Neural progenitor cell (in vitro differentiated cells): ENCODE results near the gene SPINT4. TPM values are rescaled to one million over a fixed set of nuclear protein-coding genes. Genes with fewer than 3 reads are reported as not detected.
"Not testable (repeated sequence)": the region's sequence is repeated elsewhere in the genome, so short reads cannot be mapped to it uniquely, and the experiment has no call there.

Experiments used
- DNase-seq: peaks from one replicate; pipeline ENCODE4 v3.0.0-alpha.2; 2016; ENCODE audit warnings: low spot score
- H2AFZ ChIP-seq: fragments of 200-600 bp; sonication (generic); replicated peaks from 2 replicates; pipeline ENCODE4 v1.6.1; 2016; ENCODE audit warnings: antibody characterized with exemption
- H3F3A ChIP-seq: fragments of 200-600 bp; sonication (generic); 2 replicates; pipeline ENCODE4 v1.6.1; 2016; ENCODE audit warnings: antibody characterized with exemption, low read depth
- H3K27ac ChIP-seq: fragments of 200-600 bp; sonication (generic); 2 replicates; pipeline ENCODE4 v1.5.1; 2016; ENCODE audit warnings: mild to moderate bottlenecking
- H3K27me3 ChIP-seq: fragments of 200-600 bp; sonication (generic); 2 replicates; pipeline ENCODE4 v1.6.1; 2016; ENCODE audit warnings: mild to moderate bottlenecking, moderate library complexity
- H3K36me3 ChIP-seq: fragments of 200-600 bp; sonication (generic); 2 replicates; pipeline ENCODE4 v1.5.1; 2016
- H3K4me1 ChIP-seq: fragments of 200-600 bp; sonication (generic); 2 replicates; pipeline ENCODE4 v1.6.1; 2016; ENCODE audit warnings: mixed run types
- H3K4me2 ChIP-seq: fragments of 200-600 bp; sonication (generic); 2 replicates; pipeline ENCODE4 v1.6.1; 2016
- H3K4me3 ChIP-seq: fragments of 200-600 bp; sonication (generic); 2 replicates; pipeline ENCODE4 v1.5.1; 2016
- H3K79me2 ChIP-seq: fragments of 200-600 bp; sonication (generic); 2 replicates; pipeline ENCODE4 v1.6.1; 2016; ENCODE audit warnings: low read depth
- H3K9ac ChIP-seq: fragments of 200-600 bp; sonication (generic); 2 replicates; pipeline ENCODE4 v1.6.1; 2016
- H3K9me3 ChIP-seq: fragments of 200-600 bp; sonication (generic); 2 replicates; pipeline ENCODE4 v1.5.1; 2016; ENCODE audit warnings: low read depth
- H4K20me1 ChIP-seq: fragments of 200-600 bp; sonication (generic); 2 replicates; pipeline ENCODE4 v1.6.1; 2016; ENCODE audit warnings: low read depth
- H3K27ac Mint-ChIP-seq: 3 replicates; pipeline ENCODE4 v1.8.0; 2021; ENCODE audit warnings: mixed read lengths
- H3K27me3 Mint-ChIP-seq: 2 replicates; pipeline ENCODE4 v1.8.0; 2022; ENCODE audit warnings: low read depth, mild to moderate bottlenecking, inconsistent platforms, moderate library complexity, mixed read lengths; ENCODE audit not compliant: insufficient read depth
- H3K36me3 Mint-ChIP-seq: 3 replicates; pipeline ENCODE4 v1.8.0; 2021; ENCODE audit warnings: mixed read lengths
- H3K4me1 Mint-ChIP-seq: 3 replicates; pipeline ENCODE4 v1.8.0; 2021; ENCODE audit warnings: mixed read lengths
- H3K4me3 Mint-ChIP-seq: 3 replicates; pipeline ENCODE4 v1.8.0; 2021; ENCODE audit warnings: mild to moderate bottlenecking, moderate library complexity, mixed read lengths
- H3K9me3 Mint-ChIP-seq: 3 replicates; pipeline ENCODE4 v1.8.0; 2020; ENCODE audit warnings: mixed read lengths
- EZH2 ChIP-seq: fragments of 200-600 bp; sonication (generic); IDR thresholded peaks from 2 replicates; pipeline ENCODE4 v1.6.1; 2017; ENCODE audit warnings: antibody characterized with exemption, mild to moderate bottlenecking, moderate library complexity
- EZH2phosphoT487 ChIP-seq: fragments of 200-600 bp; sonication (generic); IDR thresholded peaks from 2 replicates; pipeline ENCODE4 v1.6.1; 2017; ENCODE audit warnings: antibody characterized with exemption
- total RNA-seq: library from RNA; depleted of rRNA; stranded (reverse); fragments of >200 nt; gene quantifications from 2 replicates; pipeline ENCODE4 v1.2.3, GENCODE V29; 2015; ENCODE audit warnings: low replicate concordance
- TF ChIP-seq, protein P1 (sequence below): fragments of 200-600 bp; sonication (generic); IDR thresholded peaks from 2 replicates; pipeline ENCODE4 v1.5.1; 2017; ENCODE audit warnings: antibody characterized with exemption, mild to moderate bottlenecking

The SPINT4 gene
- total RNA-seq, 1 donor from 2014 or later: not detected

DNA sequence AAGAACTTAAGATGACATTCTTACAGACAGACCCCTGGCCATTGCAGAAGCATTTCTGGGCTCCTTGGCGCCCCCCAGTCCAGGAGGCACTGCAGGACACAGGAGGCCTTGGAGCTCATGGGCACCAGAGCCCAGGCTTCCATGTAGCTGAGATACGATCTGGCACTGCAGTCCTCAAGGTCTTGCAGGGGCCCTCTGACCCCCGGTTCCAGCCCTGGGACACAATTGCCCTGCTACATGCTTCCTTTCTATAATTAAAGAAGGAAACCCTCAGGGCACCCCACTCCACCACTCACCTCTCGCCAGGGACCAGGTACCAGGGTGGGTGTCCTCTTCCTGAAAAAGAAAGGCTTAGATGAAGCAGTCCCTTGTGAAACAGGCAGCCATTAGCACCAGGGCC is 35.9 kb downstream of the SPINT4 start:
- H3K4me3 Mint-ChIP-seq: no peak overlapping the region

DNA sequence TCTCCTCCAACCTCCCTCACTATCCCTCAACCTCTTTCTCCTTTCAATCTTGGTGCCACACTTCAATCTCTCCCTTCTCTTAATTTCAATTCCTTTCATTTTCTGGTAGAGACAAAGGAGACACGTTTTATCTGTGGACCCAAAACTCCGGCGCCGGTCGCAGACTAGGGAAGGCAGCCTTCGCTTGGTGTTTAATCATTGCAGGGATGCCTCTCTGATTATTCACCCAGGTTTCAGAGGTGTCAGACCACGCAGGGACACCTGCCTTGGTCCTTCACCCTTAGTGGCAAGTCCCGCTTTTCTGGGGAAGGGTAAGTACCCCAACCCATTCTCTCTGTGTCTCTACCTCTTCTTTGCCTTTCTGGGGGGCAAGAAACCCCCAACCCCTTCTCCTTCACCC is 37.8 kb downstream of the SPINT4 start:
- not testable (repeated sequence) for H3K36me3 ChIP-seq, H3K4me3 Mint-ChIP-seq, H2AFZ ChIP-seq, H3F3A ChIP-seq, H3K9me3 ChIP-seq, H3K27me3 Mint-ChIP-seq, DNase-seq, H4K20me1 ChIP-seq, H3K27ac ChIP-seq, H3K4me3 ChIP-seq, H3K27ac Mint-ChIP-seq, H3K27me3 ChIP-seq, H3K4me2 ChIP-seq, H3K4me1 Mint-ChIP-seq, H3K36me3 Mint-ChIP-seq, H3K4me1 ChIP-seq, H3K79me2 ChIP-seq, H3K9ac ChIP-seq
- H3K9me3 Mint-ChIP-seq: peaks cover 22% of the 10 kb centered on the region

More for the DNA sequence above, 35.9 kb downstream of the SPINT4 start:
- H3K4me1 ChIP-seq: no peaks in the 10 kb centered on the region
- no peak overlapping the region for H3K4me3 ChIP-seq
- no peaks in the 10 kb centered on the region for H3F3A ChIP-seq
- H3K4me2 ChIP-seq: no peak overlapping the region
- no peaks in the 10 kb centered on the region for H4K20me1 ChIP-seq
- H3K36me3 Mint-ChIP-seq: no peaks in the 10 kb centered on the region
- no peaks in the 10 kb centered on the region for H3K36me3 ChIP-seq
- no peak overlapping the region for H2AFZ ChIP-seq
- no peaks in the 10 kb centered on the region for H3K9me3 ChIP-seq
- peaks cover 24% of the 10 kb centered on the region for H3K9me3 Mint-ChIP-seq
- no peaks in the 10 kb centered on the region for H3K27me3 ChIP-seq
- H3K9ac ChIP-seq: no peak overlapping the region
- peaks cover 3% of the 10 kb centered on the region for H3K27me3 Mint-ChIP-seq
- no peak for DNase-seq
- TF ChIP-seq EZH2 (no peak), EZH2phosphoT487 (no peak)
- TF ChIP-seq, protein P1, sequence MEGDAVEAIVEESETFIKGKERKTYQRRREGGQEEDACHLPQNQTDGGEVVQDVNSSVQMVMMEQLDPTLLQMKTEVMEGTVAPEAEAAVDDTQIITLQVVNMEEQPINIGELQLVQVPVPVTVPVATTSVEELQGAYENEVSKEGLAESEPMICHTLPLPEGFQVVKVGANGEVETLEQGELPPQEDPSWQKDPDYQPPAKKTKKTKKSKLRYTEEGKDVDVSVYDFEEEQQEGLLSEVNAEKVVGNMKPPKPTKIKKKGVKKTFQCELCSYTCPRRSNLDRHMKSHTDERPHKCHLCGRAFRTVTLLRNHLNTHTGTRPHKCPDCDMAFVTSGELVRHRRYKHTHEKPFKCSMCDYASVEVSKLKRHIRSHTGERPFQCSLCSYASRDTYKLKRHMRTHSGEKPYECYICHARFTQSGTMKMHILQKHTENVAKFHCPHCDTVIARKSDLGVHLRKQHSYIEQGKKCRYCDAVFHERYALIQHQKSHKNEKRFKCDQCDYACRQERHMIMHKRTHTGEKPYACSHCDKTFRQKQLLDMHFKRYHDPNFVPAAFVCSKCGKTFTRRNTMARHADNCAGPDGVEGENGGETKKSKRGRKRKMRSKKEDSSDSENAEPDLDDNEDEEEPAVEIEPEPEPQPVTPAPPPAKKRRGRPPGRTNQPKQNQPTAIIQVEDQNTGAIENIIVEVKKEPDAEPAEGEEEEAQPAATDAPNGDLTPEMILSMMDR: no peak
- no peaks in the 10 kb centered on the region for H3K4me1 Mint-ChIP-seq
- H3K79me2 ChIP-seq: no peaks in the 10 kb centered on the region
- no peak overlapping the region for H3K27ac ChIP-seq
- no peak overlapping the region for H3K27ac Mint-ChIP-seq

DNA sequence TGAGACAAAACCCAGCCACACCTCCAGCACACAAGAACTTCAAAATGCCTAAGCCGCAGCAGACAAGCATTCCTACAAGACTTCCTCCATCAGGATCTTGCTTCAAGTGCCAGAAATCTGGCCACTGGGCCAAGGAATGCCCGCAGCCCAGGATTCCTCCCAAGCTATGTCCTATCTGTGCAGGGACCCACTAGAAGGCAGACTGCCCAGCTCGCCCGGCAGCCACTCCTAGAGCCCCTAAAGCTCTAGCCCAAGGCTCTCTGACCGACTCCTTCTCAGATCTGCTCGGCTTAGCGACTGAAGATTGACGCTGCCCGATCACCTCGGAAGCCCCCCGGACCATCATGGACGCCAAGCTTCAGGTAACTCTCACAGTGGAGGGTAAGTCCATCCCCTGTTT is 39.8 kb downstream of the SPINT4 start:
- Histone ChIP-seq H3K27me3 (peaks cover 19% of the 10 kb centered on the region), H3F3A (peaks cover 24% of the 10 kb centered on the region), H3K4me1 (peaks cover 23% of the 10 kb centered on the region)
- not testable (repeated sequence) for H3K27ac Mint-ChIP-seq, H3K27ac ChIP-seq, H4K20me1 ChIP-seq, DNase-seq, H3K9me3 ChIP-seq, H2AFZ ChIP-seq, H3K4me2 ChIP-seq, H3K4me3 Mint-ChIP-seq, H3K36me3 ChIP-seq, H3K9ac ChIP-seq, H3K4me1 Mint-ChIP-seq, H3K4me3 ChIP-seq, H3K36me3 Mint-ChIP-seq, H3K79me2 ChIP-seq, H3K27me3 Mint-ChIP-seq
- H3K9me3 Mint-ChIP-seq: peaks cover 15% of the 10 kb centered on the region

DNA sequence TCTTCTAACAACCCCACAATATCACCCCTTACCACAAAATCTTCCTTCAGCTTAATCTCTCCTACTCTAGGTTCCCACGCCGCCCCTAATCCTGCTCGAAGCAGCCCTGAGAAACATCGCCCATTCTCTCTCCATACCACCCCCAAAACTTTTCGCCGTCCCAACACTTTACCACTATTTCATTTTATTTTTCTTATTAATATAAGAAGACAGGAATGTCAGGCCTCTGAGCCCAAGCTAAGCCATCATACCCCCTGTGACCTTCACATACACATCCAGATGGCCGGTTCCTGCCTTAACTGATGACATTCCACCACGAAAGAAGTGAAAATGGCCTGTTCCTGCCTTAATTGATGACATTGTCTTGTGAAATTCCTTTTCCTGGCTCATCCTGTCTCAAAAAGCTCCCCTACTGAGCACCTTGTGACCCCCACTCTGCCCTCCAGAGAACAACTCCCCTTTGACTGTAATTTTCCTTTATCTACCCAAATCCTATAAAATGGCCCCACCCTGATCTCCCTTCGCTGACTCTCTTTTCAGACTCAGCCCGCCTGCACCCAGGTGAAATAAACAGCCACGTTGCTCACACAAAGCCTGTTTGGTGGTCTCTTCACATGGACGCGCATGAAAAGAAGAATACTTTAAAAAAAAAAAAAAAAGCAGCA is 42.6 kb downstream of the SPINT4 start:
- peak overlapping the region; percentile 71 for H3K4me2 ChIP-seq
- not testable (repeated sequence) for DNase-seq, H3K4me3 Mint-ChIP-seq, H2AFZ ChIP-seq, H3K27ac Mint-ChIP-seq, H3K9ac ChIP-seq, H3K79me2 ChIP-seq, H3K4me3 ChIP-seq, H3K36me3 Mint-ChIP-seq, H3K27ac ChIP-seq, H4K20me1 ChIP-seq, H3K9me3 ChIP-seq, H3K4me1 Mint-ChIP-seq, H3K36me3 ChIP-seq, H3K27me3 Mint-ChIP-seq
- H3K27me3 ChIP-seq: peaks cover 19% of the 10 kb centered on the region
- peaks cover 24% of the 10 kb centered on the region for H3F3A ChIP-seq
- H3K4me1 ChIP-seq: peaks cover 23% of the 10 kb centered on the region
- H3K9me3 Mint-ChIP-seq: peaks cover 11% of the 10 kb centered on the region
- TF ChIP-seq EZH2phosphoT487: peak; percentile 34

DNA sequence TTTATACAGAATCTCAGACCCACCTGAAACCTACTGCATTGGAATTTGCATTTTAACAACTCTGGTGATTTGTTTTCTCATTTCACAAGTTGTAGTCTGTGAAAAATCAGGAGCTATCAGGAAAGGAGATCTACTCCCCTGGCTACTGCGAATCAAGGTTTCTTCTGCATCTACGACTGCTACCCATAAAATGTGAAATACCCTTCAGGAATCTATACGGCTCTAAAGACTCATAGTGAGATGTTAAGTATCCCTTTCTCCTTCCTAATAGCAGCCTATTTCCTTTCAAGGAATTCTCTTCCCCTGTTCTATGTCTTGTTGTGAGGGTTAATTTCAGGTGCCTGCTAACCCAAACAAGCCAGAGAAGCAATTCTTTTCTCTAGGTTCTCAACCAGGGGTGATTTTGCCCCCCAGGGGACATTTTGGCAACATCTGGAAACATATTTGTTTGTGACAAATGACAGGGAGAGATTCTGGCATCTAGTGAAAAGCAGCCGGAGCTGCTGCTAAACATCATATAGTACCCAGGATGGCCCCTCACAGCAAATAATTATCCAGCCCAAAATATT is 43.2 kb downstream of the SPINT4 start:
- peak overlapping the region; percentile 71 for H3K4me2 ChIP-seq
- DNase-seq: no peak
- no peaks in the 10 kb centered on the region for H3K36me3 Mint-ChIP-seq
- no peaks in the 10 kb centered on the region for H4K20me1 ChIP-seq
- no peak overlapping the region for H3K4me3 ChIP-seq
- TF ChIP-seq, protein P1: no peak
- TF ChIP-seq EZH2 (no peak), EZH2phosphoT487 (no peak)
- peaks cover 23% of the 10 kb centered on the region for H3K4me1 ChIP-seq
- H3K36me3 ChIP-seq: no peaks in the 10 kb centered on the region
- peaks cover 3% of the 10 kb centered on the region for H3K4me1 Mint-ChIP-seq
- H3K27ac Mint-ChIP-seq: no peak overlapping the region
- no peaks in the 10 kb centered on the region for H3K79me2 ChIP-seq
- no peak overlapping the region for H3K27ac ChIP-seq
- H3K4me3 Mint-ChIP-seq: no peak overlapping the region
- peaks cover 24% of the 10 kb centered on the region for H3F3A ChIP-seq
- H3K9me3 Mint-ChIP-seq: peaks cover 6% of the 10 kb centered on the region
- peaks cover 19% of the 10 kb centered on the region for H3K27me3 ChIP-seq
- no peak overlapping the region for H2AFZ ChIP-seq
- no peak overlapping the region for H3K9ac ChIP-seq
- no peaks in the 10 kb centered on the region for H3K9me3 ChIP-seq
- no peaks in the 10 kb centered on the region for H3K27me3 Mint-ChIP-seq
